Astrocyte (in vitro differentiated cells and primary cell): ENCODE data around the gene TP53BP1. TPM values are rescaled to one million over a fixed set of nuclear protein-coding genes. Genes with fewer than 3 reads are reported as not detected.

Experiments used
- DNase-seq: peaks from one replicate; pipeline ENCODE4 v3.0.0-alpha.2; 2010; ENCODE audit warnings: low read depth
- FAIRE-seq: peaks from 2 replicates; lab custom pipeline; 2011; peaks lifted over from hg19 to GRCh38; lab: Jason Lieb, UNC
- H2AFZ ChIP-seq: 2 replicates; pipeline ENCODE4 v1.6.0; 2012; ENCODE audit warnings: low read depth, low read length, inconsistent platforms
- H3K27ac ChIP-seq: 2 replicates; pipeline ENCODE4 v1.5.1; 2011; ENCODE audit warnings: low read depth, low read length, inconsistent platforms
- H3K27me3 ChIP-seq: 2 replicates; pipeline ENCODE4 v1.6.0; 2011; ENCODE audit warnings: low read length, inconsistent platforms; ENCODE audit not compliant: insufficient read depth
- H3K36me3 ChIP-seq: 2 replicates; pipeline ENCODE4 v1.5.1; 2011; ENCODE audit warnings: low read length, inconsistent platforms; ENCODE audit not compliant: insufficient read depth
- H3K4me1 ChIP-seq: 2 replicates; pipeline ENCODE4 v1.5.1; 2011; ENCODE audit warnings: low read length, inconsistent platforms; ENCODE audit not compliant: insufficient read depth
- H3K4me2 ChIP-seq: 2 replicates; pipeline ENCODE4 v1.6.0; 2012; ENCODE audit warnings: low read length, inconsistent platforms
- H3K4me3 ChIP-seq: 2 replicates; pipeline ENCODE4 v1.5.1; 2011; ENCODE audit warnings: low read depth, mild to moderate bottlenecking, low read length, inconsistent platforms; ENCODE audit not compliant: insufficient read depth
- H3K79me2 ChIP-seq: 2 replicates; pipeline ENCODE4 v1.6.0; 2012; ENCODE audit warnings: mild to moderate bottlenecking, low read length, inconsistent platforms; ENCODE audit not compliant: insufficient read depth
- H3K9ac ChIP-seq: 2 replicates; pipeline ENCODE4 v1.6.0; 2012; ENCODE audit warnings: mild to moderate bottlenecking, low read length, inconsistent platforms
- H3K9me3 ChIP-seq: 2 replicates; pipeline ENCODE4 v1.5.1; 2012; ENCODE audit warnings: low read depth, mild to moderate bottlenecking, low read length, inconsistent platforms; ENCODE audit not compliant: insufficient read depth
- H4K20me1 ChIP-seq: 2 replicates; pipeline ENCODE4 v1.6.0; 2012; ENCODE audit warnings: low read length, inconsistent platforms; ENCODE audit not compliant: insufficient read depth
- H3K27ac Mint-ChIP-seq: one replicate; pipeline ENCODE4 v1.8.0; 2021; ENCODE audit warnings: mild to moderate bottlenecking, mixed read lengths; ENCODE audit not compliant: unreplicated experiment
- H3K27me3 Mint-ChIP-seq: one replicate; pipeline ENCODE4 v1.8.0; 2021; ENCODE audit warnings: low read depth, mixed read lengths; ENCODE audit not compliant: unreplicated experiment
- H3K36me3 Mint-ChIP-seq: one replicate; pipeline ENCODE4 v1.8.0; 2021; ENCODE audit warnings: low read depth, mixed read lengths; ENCODE audit not compliant: unreplicated experiment
- H3K4me1 Mint-ChIP-seq: one replicate; pipeline ENCODE4 v1.8.0; 2021; ENCODE audit warnings: low read depth, mixed read lengths; ENCODE audit not compliant: unreplicated experiment
- H3K4me3 Mint-ChIP-seq: one replicate; pipeline ENCODE4 v1.8.0; 2021; ENCODE audit warnings: mild to moderate bottlenecking, moderate library complexity, mixed read lengths; ENCODE audit not compliant: unreplicated experiment
- H3K9me3 Mint-ChIP-seq: one replicate; pipeline ENCODE4 v1.8.0; 2021; ENCODE audit warnings: mild to moderate bottlenecking, mixed read lengths; ENCODE audit not compliant: unreplicated experiment
- CTCF ChIP-seq: IDR thresholded peaks from 2 replicates; pipeline ENCODE4 v1.5.1; 2011; ENCODE audit warnings: low read depth, mild to moderate bottlenecking, inconsistent platforms, low read length, moderate library complexity; ENCODE audit not compliant: insufficient read depth
- EZH2 ChIP-seq: IDR thresholded peaks from 2 replicates; pipeline ENCODE4 v1.6.1; 2012; ENCODE audit warnings: mild to moderate bottlenecking, low read length, inconsistent platforms; ENCODE audit not compliant: insufficient read depth
- total RNA-seq: library from RNA; stranded (reverse); gene quantifications from 2 replicates; pipeline ENCODE4 v1.2.1, GENCODE V29; 2021

TP53BP1 gene
- total RNA-seq, 1 donor from 2014 or later, result 71.9 TPM

- Histone ChIP-seq H3K9ac (peak overlapping the region; percentile 15), H3K4me2 (peak overlapping the region; percentile 35)
Observed at GRCh38 chr15:43441316-43441715, 51.6 kb downstream of the TP53BP1 start.

GRCh38 chr15:43440721-43441281 is 52.2 kb downstream of the TP53BP1 start:
- Histone ChIP-seq H2AFZ (no peak overlapping the region), H3K9me3 (no peaks in the 10 kb centered on the region), H3K27ac (peak overlapping the region; percentile 56), H3K9ac (peak overlapping the region; percentile 56), H3K79me2 (no peaks in the 10 kb centered on the region), H3K4me3 (no peak overlapping the region), H3K4me1 (peaks cover 6% of the 10 kb centered on the region), H3K36me3 (peaks cover 16% of the 10 kb centered on the region), H3K27me3 (no peaks in the 10 kb centered on the region), H4K20me1 (no peaks in the 10 kb centered on the region), H3K4me2 (peak overlapping the region; percentile 35)
- Mint-ChIP-seq H3K9me3 (no peaks in the 10 kb centered on the region), H3K36me3 (peaks cover 12% of the 10 kb centered on the region), H3K27ac (peak overlapping the region; percentile 89), H3K27me3 (no peaks in the 10 kb centered on the region), H3K4me3 (peak overlapping the region; percentile 3), H3K4me1 (peaks cover 6% of the 10 kb centered on the region)
- FAIRE-seq (peak; percentile 98), DNase-seq (peak; percentile 97)
- TF ChIP-seq CTCF (peak; percentile 61), EZH2 (no peak)

More at GRCh38 chr15:43441316-43441715, 51.6 kb downstream of the TP53BP1 start:
- peaks cover 6% of the 10 kb centered on the region for H3K4me1 ChIP-seq
- peak overlapping the region; percentile 56 for H3K27ac ChIP-seq
- H3K4me1 Mint-ChIP-seq, result peaks cover 6% of the 10 kb centered on the region
- no peaks in the 10 kb centered on the region for H4K20me1 ChIP-seq
- no peaks in the 10 kb centered on the region for H3K27me3 ChIP-seq
- no peak overlapping the region for H3K4me3 ChIP-seq
- no peaks in the 10 kb centered on the region for H3K9me3 ChIP-seq
- H2AFZ ChIP-seq, result no peak overlapping the region
- DNase-seq (peak; percentile 39), FAIRE-seq (peak; percentile 17)
- no peaks in the 10 kb centered on the region for H3K79me2 ChIP-seq
- no peak overlapping the region for H3K4me3 Mint-ChIP-seq
- peaks cover 12% of the 10 kb centered on the region for H3K36me3 Mint-ChIP-seq
- TF ChIP-seq EZH2 (no peak), CTCF (no peak)
- H3K9me3 Mint-ChIP-seq, result no peaks in the 10 kb centered on the region
- H3K27me3 Mint-ChIP-seq, result no peaks in the 10 kb centered on the region
- H3K27ac Mint-ChIP-seq, result peak overlapping the region; percentile 89
- peaks cover 16% of the 10 kb centered on the region for H3K36me3 ChIP-seq

- no peak for FAIRE-seq
- no peak overlapping the region for H3K27ac Mint-ChIP-seq
Observed at GRCh38 chr15:43439268-43439667, 53.7 kb downstream of the TP53BP1 start.

More at GRCh38 chr15:43439268-43439667, 53.7 kb downstream of the TP53BP1 start:
- Histone ChIP-seq H3K27me3 (no peaks in the 10 kb centered on the region), H3K79me2 (no peaks in the 10 kb centered on the region), H3K27ac (no peak overlapping the region), H3K36me3 (peaks cover 19% of the 10 kb centered on the region), H3K4me1 (peaks cover 6% of the 10 kb centered on the region), H4K20me1 (peaks cover 4% of the 10 kb centered on the region), H3K4me3 (no peak overlapping the region), H3K4me2 (no peak overlapping the region), H3K9ac (no peak overlapping the region), H2AFZ (no peak overlapping the region), H3K9me3 (no peaks in the 10 kb centered on the region)
- H3K4me1 Mint-ChIP-seq, result peaks cover 11% of the 10 kb centered on the region
- H3K36me3 Mint-ChIP-seq, result peaks cover 10% of the 10 kb centered on the region
- no peaks in the 10 kb centered on the region for H3K9me3 Mint-ChIP-seq
- H3K27me3 Mint-ChIP-seq, result no peaks in the 10 kb centered on the region
- TF ChIP-seq CTCF (no peak), EZH2 (no peak)
- H3K4me3 Mint-ChIP-seq, result no peak overlapping the region
- DNase-seq, result no peak
